ENCODE data around the gene ZNF892.
"Not testable (repeated sequence)": the region's sequence is repeated elsewhere in the genome, so short reads cannot be mapped to it uniquely, and the experiment has no call there.

The ZNF892 gene

DNA sequence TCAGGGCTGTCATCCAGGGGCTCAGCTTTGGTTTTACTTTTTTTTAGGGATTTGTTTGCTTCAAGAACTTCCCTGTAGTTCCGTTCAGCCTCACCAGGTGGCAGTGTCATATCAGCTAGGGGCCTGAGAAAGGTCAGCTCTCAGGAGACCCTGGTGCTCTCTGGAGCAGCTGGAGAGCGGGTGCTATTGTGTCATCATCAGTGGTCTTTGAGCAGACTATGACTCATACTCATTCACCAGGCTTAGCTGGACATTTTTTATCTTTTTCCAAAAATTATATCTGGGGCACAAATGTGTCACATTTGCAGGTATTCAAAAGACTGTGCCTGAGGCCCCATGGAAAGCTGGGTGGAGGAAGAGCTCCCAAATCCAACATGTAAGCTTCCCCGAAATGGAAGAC, 24.4 kb downstream of the ZNF892 start:
- DNase-seq (ENCODE audit: low read depth): peak; percentile 8

DNA sequence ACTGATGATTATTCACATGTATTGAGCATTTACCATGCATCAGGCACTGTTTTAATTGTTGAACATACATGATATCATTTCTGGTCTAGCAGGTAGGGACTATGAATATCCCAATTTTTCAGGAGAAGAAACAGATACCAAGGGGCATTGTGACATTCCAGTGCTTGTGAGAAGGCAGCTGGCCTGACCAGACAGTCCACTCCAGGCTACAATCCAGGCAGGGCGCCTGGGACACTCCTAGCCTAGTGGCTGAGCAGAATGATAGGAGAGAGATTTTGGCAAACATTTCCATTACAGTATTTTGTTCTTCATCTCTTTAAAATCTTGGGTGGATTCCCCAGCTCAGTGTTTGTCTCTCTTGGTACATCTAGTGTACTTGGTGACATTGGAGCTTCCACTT, 24.9 kb downstream of the ZNF892 start:
- no peak for DNase-seq (ENCODE audit: low read depth)

GRCh38 chr2:95234286-95234785, 27.0 kb downstream of the ZNF892 start:
- DNase-seq (ENCODE audit: low read depth): no peak

DNA sequence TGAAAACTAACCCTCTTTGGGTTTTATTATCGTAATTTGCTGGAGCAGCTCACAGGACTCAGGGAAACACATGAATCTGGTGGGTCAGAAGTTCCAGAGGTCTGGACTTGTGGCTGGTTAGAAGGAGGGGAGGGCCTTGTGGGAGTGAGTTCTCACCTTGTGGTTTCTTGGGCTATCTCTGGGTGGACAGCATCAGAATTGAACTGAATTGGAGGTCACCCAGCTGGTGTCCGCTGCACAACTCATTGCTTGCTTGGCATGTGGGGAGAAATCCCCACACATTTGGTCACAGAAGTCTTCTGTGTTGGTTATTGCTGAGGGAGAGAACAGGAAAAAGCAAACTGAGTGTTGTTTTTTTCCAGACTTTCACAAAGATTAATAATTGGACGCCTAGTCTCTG, 27.5 kb downstream of the ZNF892 start:
- no peak for DNase-seq (ENCODE audit: low read depth)

GRCh38 chr2:95238131-95238530, 30.8 kb downstream of the ZNF892 start:
- no peak for DNase-seq (ENCODE audit: low read depth)

DNA sequence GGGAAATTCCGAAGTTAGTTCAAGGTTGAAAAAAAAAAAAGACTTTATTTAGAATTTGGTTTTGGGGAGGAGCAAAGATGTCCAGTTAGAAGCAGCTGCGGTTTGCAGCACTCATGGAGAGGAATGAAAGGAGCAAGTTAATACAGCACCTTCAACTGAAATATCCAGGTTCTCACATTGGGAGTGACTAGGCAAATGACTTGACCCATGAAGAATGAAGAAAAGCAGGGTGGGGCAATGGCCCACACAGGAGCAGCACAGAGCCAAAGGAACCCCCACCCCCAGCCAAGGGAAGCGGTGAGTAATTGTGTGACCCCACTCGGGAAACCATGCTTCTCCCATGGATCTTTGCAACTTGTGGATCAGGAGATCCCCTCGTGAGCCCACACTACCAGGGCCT, 32.8 kb downstream of the ZNF892 start:
- no peak for DNase-seq (ENCODE audit: low read depth)

DNA sequence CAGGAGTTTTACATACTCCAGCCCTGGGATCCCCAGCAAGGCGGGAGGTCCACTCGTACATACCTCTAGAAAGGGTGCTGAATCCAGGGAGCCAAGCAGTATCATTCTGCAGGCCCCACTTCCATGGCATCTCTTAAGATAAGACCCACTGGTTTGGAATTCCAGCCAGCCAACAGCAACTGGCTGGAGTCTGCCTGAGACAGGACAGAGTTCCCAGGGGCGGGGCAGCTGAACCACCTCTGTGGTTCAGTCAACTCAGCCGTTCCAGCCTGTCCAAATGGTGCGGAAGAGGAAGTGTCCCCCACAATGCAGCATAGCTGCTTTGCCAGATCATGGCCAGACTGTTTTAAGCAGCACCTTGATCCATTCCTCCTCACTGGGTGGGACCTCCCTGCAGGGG, 33.2 kb downstream of the ZNF892 start:
- no peak for DNase-seq (ENCODE audit: low read depth)

- not testable (repeated sequence) for DNase-seq (ENCODE audit: low read depth)
Measured at GRCh38 chr2:95242084-95242483, 34.8 kb downstream of the ZNF892 start.

Measured in CMK (cell line).